ENCODE data around the gene PRMT5. TPM values are rescaled to one million over a fixed set of nuclear protein-coding genes. Genes with fewer than 3 reads are reported as not detected.

Gene PRMT5
- total and polyA plus RNA-seq, 2 donors from 2014 or later: 58.7 to 64.2 TPM

DNA sequence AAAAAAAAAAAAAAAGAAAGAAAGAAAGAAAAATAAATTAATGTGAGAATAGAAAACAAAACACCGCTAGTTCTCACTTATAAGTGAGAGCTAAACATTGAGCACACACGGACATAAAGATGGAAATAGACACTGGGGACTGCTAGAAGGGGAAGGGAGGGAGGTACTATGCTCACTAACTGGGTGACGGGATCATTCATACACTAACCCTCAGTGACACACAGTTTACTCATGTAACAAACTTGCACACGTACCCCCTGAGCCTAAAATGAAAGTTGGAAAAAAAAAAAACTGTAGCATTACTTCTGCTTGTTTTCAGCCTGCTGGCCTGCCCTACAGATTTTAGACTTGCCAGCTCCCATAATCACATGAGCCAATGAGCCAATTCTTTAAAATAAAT lies 10.5 kb upstream of the PRMT5 start:
- TF ChIP-seq, protein P1, sequence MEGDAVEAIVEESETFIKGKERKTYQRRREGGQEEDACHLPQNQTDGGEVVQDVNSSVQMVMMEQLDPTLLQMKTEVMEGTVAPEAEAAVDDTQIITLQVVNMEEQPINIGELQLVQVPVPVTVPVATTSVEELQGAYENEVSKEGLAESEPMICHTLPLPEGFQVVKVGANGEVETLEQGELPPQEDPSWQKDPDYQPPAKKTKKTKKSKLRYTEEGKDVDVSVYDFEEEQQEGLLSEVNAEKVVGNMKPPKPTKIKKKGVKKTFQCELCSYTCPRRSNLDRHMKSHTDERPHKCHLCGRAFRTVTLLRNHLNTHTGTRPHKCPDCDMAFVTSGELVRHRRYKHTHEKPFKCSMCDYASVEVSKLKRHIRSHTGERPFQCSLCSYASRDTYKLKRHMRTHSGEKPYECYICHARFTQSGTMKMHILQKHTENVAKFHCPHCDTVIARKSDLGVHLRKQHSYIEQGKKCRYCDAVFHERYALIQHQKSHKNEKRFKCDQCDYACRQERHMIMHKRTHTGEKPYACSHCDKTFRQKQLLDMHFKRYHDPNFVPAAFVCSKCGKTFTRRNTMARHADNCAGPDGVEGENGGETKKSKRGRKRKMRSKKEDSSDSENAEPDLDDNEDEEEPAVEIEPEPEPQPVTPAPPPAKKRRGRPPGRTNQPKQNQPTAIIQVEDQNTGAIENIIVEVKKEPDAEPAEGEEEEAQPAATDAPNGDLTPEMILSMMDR (IDR thresholded peaks at IDR 0.05; ENCODE audit: borderline replicate concordance, extremely low read depth, insufficient read depth): no peak
- H3K27me3 ChIP-seq (ENCODE audit: control insufficient read depth, insufficient read depth, low read length): no peaks in the 10 kb centered on the region

DNA sequence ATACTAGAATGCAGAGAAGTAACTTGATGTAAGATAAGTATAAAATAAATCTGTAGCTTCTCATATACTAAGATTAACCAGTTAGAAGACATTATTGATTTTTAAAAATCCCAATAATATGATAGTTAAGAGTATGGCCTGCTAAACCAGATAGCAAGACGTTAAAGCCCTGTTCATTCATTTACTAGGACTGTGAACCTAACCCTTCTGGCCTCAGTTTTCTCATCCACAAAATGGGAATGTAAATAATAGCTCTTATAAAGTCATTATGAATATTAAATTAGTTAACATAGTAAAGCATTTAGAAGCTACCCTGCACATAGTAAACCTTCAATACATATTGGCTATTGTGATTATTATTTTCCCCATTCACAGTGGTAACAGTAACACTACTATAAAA lies 6.0 kb upstream of the PRMT5 start:
- intact Hi-C loops (cut with DNase I): no loop called here
- FAIRE-seq: no peak

More for the DNA sequence above, 10.5 kb upstream of the PRMT5 start:
- H3K27ac ChIP-seq (ENCODE audit: low read depth in 2 of 2, low read length in 2 of 2): no peak overlapping the region
- no peak overlapping the region for H3K9ac ChIP-seq (ENCODE audit: low read length in 3 of 3)
- H3K9me3 ChIP-seq (ENCODE audit: control insufficient read depth in 2 of 3, insufficient read depth in 1 of 3, low read length in 3 of 3): no peaks in the 10 kb centered on the region
- intact Hi-C loops (cut with DNase I): no loop called here
- no peaks in the 10 kb centered on the region for H3K36me3 ChIP-seq (ENCODE audit: control insufficient read depth in 2 of 3, insufficient read depth in 3 of 3, low read length in 3 of 3)
- no peak for FAIRE-seq
- no peaks in the 10 kb centered on the region for H3K4me1 ChIP-seq (ENCODE audit: control insufficient read depth in 2 of 3, insufficient read depth in 2 of 3, low read depth in 1 of 3, low read length in 3 of 3)
- DNase-seq: no peak
- no peak overlapping the region for H3K4me3 ChIP-seq (ENCODE audit: low read length in 3 of 3)

DNA sequence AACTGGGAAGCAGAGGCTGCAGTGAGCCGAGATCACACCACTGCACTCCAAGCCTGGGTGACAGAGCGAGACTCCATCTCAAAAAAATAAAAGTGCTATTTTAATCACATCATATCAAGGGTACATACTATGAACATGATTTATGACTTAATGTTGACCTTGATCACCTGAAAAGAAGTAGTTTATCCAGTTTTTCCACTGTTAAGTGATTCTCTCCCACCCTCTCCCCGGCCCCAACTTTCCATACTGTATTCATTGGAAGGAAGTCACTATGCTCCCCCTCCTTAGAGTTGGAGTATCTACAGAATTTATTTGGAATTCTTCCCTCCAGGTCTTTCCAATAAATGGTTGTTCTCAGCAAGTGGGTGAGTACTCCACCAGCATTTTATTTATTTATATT lies 3.0 kb upstream of the PRMT5 start:
- intact Hi-C loops (cut with DNase I): no loop called here
- Histone ChIP-seq H3K27ac (ENCODE audit: low read depth in 2 of 2, low read length in 2 of 2) (no peak overlapping the region), H3K4me1 (ENCODE audit: control insufficient read depth in 2 of 3, insufficient read depth in 2 of 3, low read depth in 1 of 3, low read length in 3 of 3) (peaks cover 0 to 11% (median 0%) of the 10 kb centered on the region in 3 donors), H3K36me3 (ENCODE audit: control insufficient read depth in 2 of 3, insufficient read depth in 3 of 3, low read length in 3 of 3) (no peaks in the 10 kb centered on the region), H3K27me3 (ENCODE audit: control insufficient read depth, insufficient read depth, low read length) (no peaks in the 10 kb centered on the region), H3K4me3 (ENCODE audit: low read length in 3 of 3) (no peak overlapping the region), H3K9ac (ENCODE audit: low read length in 3 of 3) (no peak overlapping the region), H3K9me3 (ENCODE audit: control insufficient read depth in 2 of 3, insufficient read depth in 1 of 3, low read length in 3 of 3) (no peaks in the 10 kb centered on the region)
- TF ChIP-seq, protein P1 (IDR thresholded peaks at IDR 0.05; ENCODE audit: borderline replicate concordance, extremely low read depth, insufficient read depth): no peak
- no peak for FAIRE-seq
- peak in 2 of 5 donors; percentile 27 to 36 for DNase-seq

More for the DNA sequence above, 6.0 kb upstream of the PRMT5 start:
- H3K4me3 ChIP-seq (ENCODE audit: low read length in 3 of 3): no peak overlapping the region
- DNase-seq: no peak
- no peaks in the 10 kb centered on the region for H3K9me3 ChIP-seq (ENCODE audit: control insufficient read depth in 2 of 3, insufficient read depth in 1 of 3, low read length in 3 of 3)
- no peak overlapping the region for H3K27ac ChIP-seq (ENCODE audit: low read depth in 2 of 2, low read length in 2 of 2)
- no peaks in the 10 kb centered on the region for H3K4me1 ChIP-seq (ENCODE audit: control insufficient read depth in 2 of 3, insufficient read depth in 2 of 3, low read depth in 1 of 3, low read length in 3 of 3)
- no peaks in the 10 kb centered on the region for H3K36me3 ChIP-seq (ENCODE audit: control insufficient read depth in 2 of 3, insufficient read depth in 3 of 3, low read length in 3 of 3)
- no peak overlapping the region for H3K9ac ChIP-seq (ENCODE audit: low read length in 3 of 3)
- H3K27me3 ChIP-seq (ENCODE audit: control insufficient read depth, insufficient read depth, low read length): no peaks in the 10 kb centered on the region
- TF ChIP-seq, protein P1 (IDR thresholded peaks at IDR 0.05; ENCODE audit: borderline replicate concordance, extremely low read depth, insufficient read depth): no peak

DNA sequence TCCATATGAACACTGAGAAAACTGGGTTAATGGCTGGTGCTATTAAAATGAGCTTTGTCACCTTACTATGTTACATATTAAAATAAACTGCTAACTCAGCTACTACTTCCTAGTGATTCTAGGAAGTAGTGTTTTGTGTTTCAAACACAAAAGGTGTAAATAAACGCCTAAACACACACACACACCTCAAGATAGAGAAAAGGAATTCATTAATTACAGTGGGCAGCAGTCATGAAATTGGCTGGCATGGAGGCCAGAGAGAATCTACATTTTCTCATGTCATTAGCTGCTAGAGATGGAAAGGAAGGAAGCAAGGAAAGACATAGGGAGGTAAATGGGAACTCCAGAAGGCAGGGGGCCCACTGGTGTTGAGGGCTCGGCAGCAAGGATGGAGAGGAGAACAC lies 787 bp upstream of the PRMT5 start:
- DNase-seq: no peak
- Histone ChIP-seq H3K27me3 (ENCODE audit: control insufficient read depth, insufficient read depth, low read length) (no peaks in the 10 kb centered on the region), H3K36me3 (ENCODE audit: control insufficient read depth in 2 of 3, insufficient read depth in 3 of 3, low read length in 3 of 3) (peaks cover 0 to 5% (median 2%) of the 10 kb centered on the region in 3 donors), H3K9me3 (ENCODE audit: control insufficient read depth in 2 of 3, insufficient read depth in 1 of 3, low read length in 3 of 3) (no peaks in the 10 kb centered on the region), H3K4me3 (ENCODE audit: low read length in 3 of 3) (peak overlapping the region; percentile 88 to 94 (median 91)), H3K9ac (ENCODE audit: low read length in 3 of 3) (peak overlapping the region; percentile 30 to 91 (median 41)), H3K27ac (ENCODE audit: low read depth in 2 of 2, low read length in 2 of 2) (peak overlapping the region; percentile 78 to 82), H3K4me1 (ENCODE audit: control insufficient read depth in 2 of 3, insufficient read depth in 2 of 3, low read depth in 1 of 3, low read length in 3 of 3) (peaks cover 0 to 11% (median 0%) of the 10 kb centered on the region in 3 donors)
- intact Hi-C loops (cut with DNase I): no loop called here
- TF ChIP-seq, protein P1 (IDR thresholded peaks at IDR 0.05; ENCODE audit: borderline replicate concordance, extremely low read depth, insufficient read depth): no peak
- FAIRE-seq: no peak

Data from kidney (tissue), 14 donors.